Mammary epithelial cell (primary cell): Measurements from ENCODE around the gene PAK1.

ENCODE experiments used
- EZH2 ChIP-seq: IDR thresholded peaks from 2 replicates; pipeline ENCODE4 v1.6.1; 2012; ENCODE audit warnings: low read length, inconsistent platforms, borderline replicate concordance
- TF ChIP-seq, protein P1 (sequence below), 2 donors: IDR thresholded peaks in 1 of 2; conservative IDR thresholded peaks in 1 of 2; 2 replicates each; pipeline ENCODE4 v1.5.1; 2011 to 2012; ENCODE audit warnings: inconsistent platforms in 2 of 2, low read length in 2 of 2, mild to moderate bottlenecking in 2 of 2, control low read depth in 1 of 2, low read depth in 1 of 2; ENCODE audit not compliant: insufficient read depth in 1 of 2; ENCODE audit errors: extremely low read depth in 1 of 2

DNA sequence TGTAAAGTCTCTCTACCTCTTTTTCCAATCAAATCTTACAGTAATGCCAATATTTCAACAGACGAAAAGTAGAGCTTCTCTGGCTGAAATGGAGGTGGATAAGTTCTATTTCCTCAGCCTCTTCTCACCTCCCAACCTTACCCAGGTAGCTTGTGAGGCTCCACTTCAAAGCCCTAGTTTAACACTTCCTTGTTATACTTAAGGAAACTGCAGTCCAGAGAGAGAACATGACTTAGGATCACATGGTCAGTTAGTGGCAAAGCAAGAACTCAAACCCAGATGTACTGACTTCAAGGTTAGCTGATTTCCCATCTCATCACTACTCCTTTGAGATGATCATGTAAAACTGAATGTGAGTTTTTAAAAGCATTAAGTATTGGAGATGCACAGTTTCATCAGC, 32.5 kb downstream of the PAK1 start:
- no peak for TF ChIP-seq EZH2
- TF ChIP-seq, protein P1, sequence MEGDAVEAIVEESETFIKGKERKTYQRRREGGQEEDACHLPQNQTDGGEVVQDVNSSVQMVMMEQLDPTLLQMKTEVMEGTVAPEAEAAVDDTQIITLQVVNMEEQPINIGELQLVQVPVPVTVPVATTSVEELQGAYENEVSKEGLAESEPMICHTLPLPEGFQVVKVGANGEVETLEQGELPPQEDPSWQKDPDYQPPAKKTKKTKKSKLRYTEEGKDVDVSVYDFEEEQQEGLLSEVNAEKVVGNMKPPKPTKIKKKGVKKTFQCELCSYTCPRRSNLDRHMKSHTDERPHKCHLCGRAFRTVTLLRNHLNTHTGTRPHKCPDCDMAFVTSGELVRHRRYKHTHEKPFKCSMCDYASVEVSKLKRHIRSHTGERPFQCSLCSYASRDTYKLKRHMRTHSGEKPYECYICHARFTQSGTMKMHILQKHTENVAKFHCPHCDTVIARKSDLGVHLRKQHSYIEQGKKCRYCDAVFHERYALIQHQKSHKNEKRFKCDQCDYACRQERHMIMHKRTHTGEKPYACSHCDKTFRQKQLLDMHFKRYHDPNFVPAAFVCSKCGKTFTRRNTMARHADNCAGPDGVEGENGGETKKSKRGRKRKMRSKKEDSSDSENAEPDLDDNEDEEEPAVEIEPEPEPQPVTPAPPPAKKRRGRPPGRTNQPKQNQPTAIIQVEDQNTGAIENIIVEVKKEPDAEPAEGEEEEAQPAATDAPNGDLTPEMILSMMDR (conservative IDR thresholded peaks at IDR 0.05 in 1 of 2, IDR thresholded peaks at IDR 0.05 in 1 of 2; ENCODE audit: extremely low read depth in 1 of 2, insufficient read depth in 1 of 2, low read depth in 1 of 2, low read length in 2 of 2), result no peak
